ENCODE measurements around the gene RPTOR. TPM values are rescaled to one million over a fixed set of nuclear protein-coding genes. Genes with fewer than 3 reads are reported as not detected.

The RPTOR gene
- total and polyA plus RNA-seq, 10 of the 15 experiments (the other 5 are each of a cell fraction or from before 2014, with no cell fraction given) = 0.18 to 32.1 (median 7.8) TPM

- WGBS (ENCODE audit: insufficient coverage, insufficient replicate concordance, low lambda C conversion rate, missing lambda C conversion rate) = 83% methylated on average over 27 of the region's 28 CpGs
- Histone ChIP-seq H4K20me1 (ENCODE audit: control insufficient read depth, insufficient read depth) (no peaks in the 10 kb centered on the region), H3K4me3 (no peak overlapping the region), H3K9me3 (replicated peaks; ENCODE audit: control insufficient read depth, insufficient read depth, low read length) (no peaks in the 10 kb centered on the region), H2AFZ (ENCODE audit: control insufficient read depth, low read depth, low read length) (no peak overlapping the region), H3K27me3 (replicated peaks in 1 of 2; ENCODE audit: control insufficient read depth in 2 of 2, insufficient read depth in 2 of 2, low read length in 1 of 2) (no peaks in the 10 kb centered on the region), H3K36me3 (ENCODE audit: control insufficient read depth in 2 of 2, insufficient read depth in 2 of 2, low read length in 1 of 2) (peaks cover 0 to 6% of the 10 kb centered on the region in 2 experiments; a peak in 1 of 4 replicates), H3K4me1 (ENCODE audit: control insufficient read depth, insufficient read depth, low read length) (no peaks in the 10 kb centered on the region), H3K79me2 (ENCODE audit: control insufficient read depth, insufficient read depth, low read length) (no peaks in the 10 kb centered on the region), H3K27ac (ENCODE audit: control insufficient read depth, insufficient read depth) (no peak overlapping the region), H3K9ac (ENCODE audit: control insufficient read depth, insufficient read depth, low read length) (no peak overlapping the region), H3K4me2 (ENCODE audit: control insufficient read depth, insufficient read depth) (no peak overlapping the region)
- FAIRE-seq (no peak), DNase-seq (ENCODE audit: low read depth, low spot score) (no peak), ATAC-seq (no peak)
- intact Hi-C loops (cut with micrococcal nuclease; ENCODE audit: unreplicated experiment) = no loop called here
- in situ Hi-C loops (cut with MboI) = no loop called here
- no TSS peak for BruUV-seq (replicated peaks)
- ChIA-PET RAD21 (ENCODE audit: unreplicated experiment) (no interaction called here), CTCF (interaction anchor here (1.0 to 1.5 kb wide), 2 partner anchors 32 to 37 kb away, joined by 3 read pairs; no protein-coding TSS in a partner anchor), POLR2A (no interaction called here), SMC1A (ENCODE audit: uncharacterized antibody, unreplicated experiment) (interaction anchor here (0.6 to 1.6 kb wide), 3 partner anchors 27 to 61 kb away, joined by 3 to 4 read pairs (median 3); no protein-coding TSS in a partner anchor)
- no peak for TF ChIP-seq ZZZ3 (IDR thresholded peaks at IDR 0.05; ENCODE audit: control insufficient read depth, insufficient read length, low read depth)
- no peak for TF ChIP-seq SUPT20H (IDR thresholded peaks at IDR 0.05; ENCODE audit: borderline replicate concordance, control insufficient read depth, low read depth, low read length)
- TF ChIP-seq MYC (IDR thresholded peaks at IDR 0.05; ENCODE audit: insufficient read depth, insufficient read length, insufficient replicate concordance, low read length, severe bottlenecking) = no peak
- TF ChIP-seq TCF7 (IDR thresholded peaks at IDR 0.05; ENCODE audit: borderline replicate concordance) = no peak
- no peak for TF ChIP-seq RAD21 (IDR thresholded peaks at IDR 0.05; ENCODE audit: insufficient read depth, low read depth, low read length)
- TF ChIP-seq CHD2 (IDR thresholded peaks at IDR 0.05; ENCODE audit: borderline replicate concordance, low read depth, low read length) = no peak
- TF ChIP-seq EGR1 (IDR thresholded peaks at IDR 0.05; ENCODE audit: borderline replicate concordance in 1 of 2, low read depth in 2 of 2, low read length in 2 of 2) = no peak
- no peak for TF ChIP-seq NFXL1 (IDR thresholded peaks at IDR 0.05; ENCODE audit: borderline replicate concordance)
- TF ChIP-seq, protein P1, sequence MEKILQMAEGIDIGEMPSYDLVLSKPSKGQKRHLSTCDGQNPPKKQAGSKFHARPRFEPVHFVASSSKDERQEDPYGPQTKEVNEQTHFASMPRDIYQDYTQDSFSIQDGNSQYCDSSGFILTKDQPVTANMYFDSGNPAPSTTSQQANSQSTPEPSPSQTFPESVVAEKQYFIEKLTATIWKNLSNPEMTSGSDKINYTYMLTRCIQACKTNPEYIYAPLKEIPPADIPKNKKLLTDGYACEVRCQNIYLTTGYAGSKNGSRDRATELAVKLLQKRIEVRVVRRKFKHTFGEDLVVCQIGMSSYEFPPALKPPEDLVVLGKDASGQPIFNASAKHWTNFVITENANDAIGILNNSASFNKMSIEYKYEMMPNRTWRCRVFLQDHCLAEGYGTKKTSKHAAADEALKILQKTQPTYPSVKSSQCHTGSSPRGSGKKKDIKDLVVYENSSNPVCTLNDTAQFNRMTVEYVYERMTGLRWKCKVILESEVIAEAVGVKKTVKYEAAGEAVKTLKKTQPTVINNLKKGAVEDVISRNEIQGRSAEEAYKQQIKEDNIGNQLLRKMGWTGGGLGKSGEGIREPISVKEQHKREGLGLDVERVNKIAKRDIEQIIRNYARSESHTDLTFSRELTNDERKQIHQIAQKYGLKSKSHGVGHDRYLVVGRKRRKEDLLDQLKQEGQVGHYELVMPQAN (conservative IDR thresholded peaks at IDR 0.05) = no peak
- TF ChIP-seq JUNB (IDR thresholded peaks at IDR 0.05) = no peak
- TF ChIP-seq BCL11A (IDR thresholded peaks at IDR 0.05; ENCODE audit: low read depth, low read length) = no peak
- TF ChIP-seq SREBF1 (IDR thresholded peaks at IDR 0.05; ENCODE audit: low read length) = no peak
Observed at GRCh38 chr17:80937462-80938381, 393.1 kb downstream of the RPTOR start.
